RWPE1 (cell line): ENCODE measurements around the gene CAVIN3.

Experiments
- CTCF ChIA-PET: fragments of 350-600 bp; sonication (Branson Sonifier 250); formaldehyde crosslinking; extraction: SDS; loops from one replicate; lab custom pipeline; 2021; lab: Yijun Ruan, JAX
- POLR2A ChIA-PET: fragments of 400-600 bp; formaldehyde crosslinking; extraction: SDS; loops from one replicate; lab custom pipeline; 2020; ENCODE audit warnings: antibody characterized with exemption; ENCODE audit not compliant: low non-redundant PET; lab: Yijun Ruan, JAX
- DNase-seq: peaks from one replicate; pipeline ENCODE4 v3.0.0; 2012; ENCODE audit warnings: low spot score
- H3K27ac ChIP-seq: fragments of 450-650 bp; 2 replicates; pipeline ENCODE4 v1.5.1; 2017
- TF ChIP-seq, protein P1 (sequence below): fragments of 450-650 bp; conservative IDR thresholded peaks from 2 replicates; pipeline ENCODE4 v1.5.1; 2017; ENCODE audit warnings: low read depth, mild to moderate bottlenecking

CAVIN3 gene

DNA sequence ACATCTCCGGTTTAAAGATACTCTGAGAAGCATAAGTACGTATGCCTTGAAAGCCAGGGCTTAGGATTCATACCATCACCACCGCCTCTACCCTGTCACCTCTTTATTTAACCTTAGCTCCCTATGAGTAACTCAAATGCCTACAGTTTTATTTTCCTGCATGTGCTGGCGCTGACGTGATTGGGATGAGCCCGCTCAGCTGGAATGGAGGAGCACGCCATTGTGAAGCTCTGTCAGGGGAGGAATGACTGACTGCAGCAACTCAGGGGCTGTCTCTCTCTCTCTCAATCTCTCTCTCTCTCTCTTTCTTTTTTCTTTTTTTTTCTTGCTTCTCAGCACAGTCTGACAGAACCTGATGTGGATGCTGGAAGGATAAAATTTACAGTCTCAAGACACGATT, 12.4 kb downstream of the CAVIN3 start:
- CTCF ChIA-PET = interaction anchor here (0.6 to 0.7 kb wide), 2 partner anchors 924 to 1282 kb away, joined by 3 to 5 read pairs; partner anchors contain the start of gene OR51M1

DNA sequence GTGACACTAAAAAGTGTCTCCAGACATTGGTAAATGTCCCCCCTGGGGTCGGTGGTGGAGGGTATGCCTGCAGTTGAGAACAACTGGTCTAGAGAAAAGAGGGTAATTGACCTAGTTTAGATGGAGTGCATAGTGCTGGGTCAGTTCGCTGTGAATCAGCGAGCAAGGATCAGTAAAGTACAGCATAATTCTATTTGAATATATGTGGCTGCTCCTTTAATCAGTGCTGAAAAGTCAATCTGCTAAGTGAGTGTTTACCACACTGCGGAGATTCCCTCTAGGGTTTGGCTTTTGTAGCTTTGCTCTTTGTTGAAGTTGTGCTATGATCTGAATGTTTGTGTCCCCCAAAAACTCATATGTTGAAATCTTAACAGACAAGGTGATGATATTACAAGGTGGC, 15.0 kb downstream of the CAVIN3 start:
- H3K27ac ChIP-seq = no peak overlapping the region
- no peak for DNase-seq
- CTCF ChIA-PET = interaction anchor here (0.7 kb wide), 1 partner anchor 48 kb away, joined by 3 read pairs; no protein-coding TSS in a partner anchor
- TF ChIP-seq, protein P1, sequence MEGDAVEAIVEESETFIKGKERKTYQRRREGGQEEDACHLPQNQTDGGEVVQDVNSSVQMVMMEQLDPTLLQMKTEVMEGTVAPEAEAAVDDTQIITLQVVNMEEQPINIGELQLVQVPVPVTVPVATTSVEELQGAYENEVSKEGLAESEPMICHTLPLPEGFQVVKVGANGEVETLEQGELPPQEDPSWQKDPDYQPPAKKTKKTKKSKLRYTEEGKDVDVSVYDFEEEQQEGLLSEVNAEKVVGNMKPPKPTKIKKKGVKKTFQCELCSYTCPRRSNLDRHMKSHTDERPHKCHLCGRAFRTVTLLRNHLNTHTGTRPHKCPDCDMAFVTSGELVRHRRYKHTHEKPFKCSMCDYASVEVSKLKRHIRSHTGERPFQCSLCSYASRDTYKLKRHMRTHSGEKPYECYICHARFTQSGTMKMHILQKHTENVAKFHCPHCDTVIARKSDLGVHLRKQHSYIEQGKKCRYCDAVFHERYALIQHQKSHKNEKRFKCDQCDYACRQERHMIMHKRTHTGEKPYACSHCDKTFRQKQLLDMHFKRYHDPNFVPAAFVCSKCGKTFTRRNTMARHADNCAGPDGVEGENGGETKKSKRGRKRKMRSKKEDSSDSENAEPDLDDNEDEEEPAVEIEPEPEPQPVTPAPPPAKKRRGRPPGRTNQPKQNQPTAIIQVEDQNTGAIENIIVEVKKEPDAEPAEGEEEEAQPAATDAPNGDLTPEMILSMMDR = no peak
- POLR2A ChIA-PET = no interaction called here

More for the DNA sequence above, 12.4 kb downstream of the CAVIN3 start:
- H3K27ac ChIP-seq = no peak overlapping the region
- TF ChIP-seq, protein P1 = no peak
- DNase-seq = peak; percentile 14
- POLR2A ChIA-PET = no interaction called here

DNA sequence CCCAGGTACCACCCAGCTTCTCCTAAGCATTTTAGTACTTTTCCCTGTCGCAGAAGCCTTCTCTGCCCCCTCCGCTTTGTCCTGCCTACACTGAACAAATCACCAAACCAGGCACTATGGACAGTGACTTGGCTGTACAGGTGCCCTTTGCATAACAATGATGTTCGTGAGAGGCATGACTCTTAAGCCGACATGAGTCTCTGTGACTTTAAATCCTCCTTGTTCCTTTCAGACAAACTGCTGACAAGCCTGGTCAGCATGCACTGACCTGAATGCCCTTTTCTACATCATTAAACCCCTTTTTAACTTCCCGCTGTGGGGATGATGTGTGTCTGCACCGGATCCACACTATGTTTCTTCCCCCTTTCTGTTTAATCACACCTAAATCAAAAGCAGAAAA, 16.6 kb downstream of the CAVIN3 start:
- CTCF ChIA-PET = interaction anchor here (1.4 kb wide), 1 partner anchor 12 kb away, joined by 3 read pairs; no protein-coding TSS in a partner anchor
- POLR2A ChIA-PET = no interaction called here
- DNase-seq = no peak
- TF ChIP-seq, protein P1 = no peak
- H3K27ac ChIP-seq = no peak overlapping the region

DNA sequence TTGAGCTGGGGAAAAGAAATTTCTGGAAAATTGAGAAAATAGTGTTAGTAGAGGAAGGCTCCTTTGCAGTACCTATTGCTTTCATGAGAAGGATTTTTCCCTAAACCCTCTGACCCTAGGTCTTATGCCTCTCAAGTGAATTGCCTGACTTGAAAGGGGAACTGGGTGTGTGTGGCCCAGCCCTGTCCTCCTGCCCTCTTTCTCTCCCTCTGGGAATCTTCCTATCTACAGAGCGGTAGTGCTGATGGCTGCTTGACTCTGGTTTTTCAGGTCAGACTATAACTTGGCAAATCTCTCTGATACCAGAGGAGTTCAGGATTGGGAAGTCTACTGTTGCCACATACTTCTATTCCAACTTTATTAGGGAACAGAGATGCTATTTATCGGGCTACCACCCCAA, 19.2 kb downstream of the CAVIN3 start:
- no peak for DNase-seq
- H3K27ac ChIP-seq = no peak overlapping the region
- TF ChIP-seq, protein P1 = no peak
- ChIA-PET POLR2A (no interaction called here), CTCF (interaction anchor here (0.6 kb wide), 1 partner anchor 498 kb away, joined by 4 read pairs; the partner anchor contains the start of gene OR6A2)

DNA sequence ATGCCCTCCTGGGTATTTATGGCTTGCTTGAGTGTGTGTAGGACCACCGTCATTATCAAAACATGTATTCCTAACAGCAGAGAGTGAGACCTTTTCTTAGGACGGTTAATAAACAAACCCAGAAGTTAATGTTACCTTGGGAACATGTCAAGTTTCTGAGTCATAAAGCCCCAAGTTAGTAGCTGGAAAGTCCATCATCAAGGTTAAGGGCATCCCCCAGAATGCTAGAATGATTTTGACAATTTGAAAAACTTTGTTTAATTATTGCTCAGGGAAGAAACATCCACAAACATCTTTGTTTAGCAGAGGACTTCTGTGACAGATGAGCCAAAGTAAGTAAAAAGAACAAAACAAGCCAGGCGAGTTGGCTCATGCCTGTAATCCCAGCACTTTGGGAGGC, 20.0 kb downstream of the CAVIN3 start:
- ChIA-PET POLR2A (no interaction called here), CTCF (interaction anchor here (1.0 kb wide), 1 partner anchor 53 kb away, joined by 3 read pairs; no protein-coding TSS in a partner anchor)
- TF ChIP-seq, protein P1 = no peak
- DNase-seq = no peak
- no peak overlapping the region for H3K27ac ChIP-seq

DNA sequence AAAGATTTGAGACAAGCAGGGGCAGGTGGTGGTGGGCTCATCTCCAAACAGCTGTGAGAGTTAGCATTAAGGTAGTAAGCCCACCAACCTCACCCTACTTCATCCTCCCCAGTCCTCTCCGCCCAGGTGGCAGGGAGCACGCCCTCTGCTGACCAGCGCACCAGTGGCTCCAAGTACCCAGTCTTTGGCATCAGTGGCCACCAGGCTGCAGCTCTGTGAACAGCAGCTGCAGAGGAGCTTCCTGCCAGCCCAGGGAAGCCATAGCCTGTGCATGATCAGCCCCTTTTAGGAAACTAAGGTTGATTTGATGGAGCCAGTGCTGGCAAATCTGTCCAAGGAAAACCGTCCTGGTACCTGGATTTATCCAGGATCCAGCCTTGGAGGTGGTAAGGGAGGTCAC, 21.7 kb downstream of the CAVIN3 start:
- no peak overlapping the region for H3K27ac ChIP-seq
- DNase-seq = peak; percentile 39
- TF ChIP-seq, protein P1 = no peak; the same call in 1 of the 2 replicates
- ChIA-PET CTCF (interaction anchor here (0.5 to 2.1 kb wide), 8 partner anchors 55 to 1892 kb away, joined by 3 to 8 read pairs (median 4); partner anchors contain the start of gene ZNF215), POLR2A (no interaction called here)
